TTC549 (cell line): ENCODE data around the gene ZCCHC7.
"Not testable (repeated sequence)": the region's sequence is repeated elsewhere in the genome, so short reads cannot be mapped to it uniquely, and the experiment has no call there.

Experiments
- FAIRE-seq: peaks from 2 replicates; lab custom pipeline; 2012; peaks lifted over from hg19 to GRCh38; lab: Jason Lieb, UNC

Gene ZCCHC7

GRCh38 chr9:37121881-37122280, 1.5 kb downstream of the ZCCHC7 start:
- no peak for FAIRE-seq

GRCh38 chr9:37126214-37126788, 5.9 kb downstream of the ZCCHC7 start:
- FAIRE-seq: no peak

GRCh38 chr9:37127018-37127417, 6.6 kb downstream of the ZCCHC7 start:
- no peak for FAIRE-seq

GRCh38 chr9:37128051-37128450, 7.7 kb downstream of the ZCCHC7 start:
- FAIRE-seq: no peak

- no peak for FAIRE-seq
Observed at GRCh38 chr9:37134166-37134565, 13.8 kb downstream of the ZCCHC7 start.

GRCh38 chr9:37141015-37141414, 20.6 kb downstream of the ZCCHC7 start:
- FAIRE-seq: no peak

- FAIRE-seq: no peak
Observed at GRCh38 chr9:37144762-37145161, 24.4 kb downstream of the ZCCHC7 start.

GRCh38 chr9:37146410-37146809, 26.0 kb downstream of the ZCCHC7 start:
- no peak for FAIRE-seq

- FAIRE-seq: no peak
Observed at GRCh38 chr9:37148181-37148580, 27.8 kb downstream of the ZCCHC7 start.

- no peak for FAIRE-seq
Observed at GRCh38 chr9:37149666-37150308, 29.4 kb downstream of the ZCCHC7 start.

- FAIRE-seq: no peak
Observed at GRCh38 chr9:37150415-37150814, 30.0 kb downstream of the ZCCHC7 start.

- no peak for FAIRE-seq
Observed at GRCh38 chr9:37151812-37152211, 31.4 kb downstream of the ZCCHC7 start.

GRCh38 chr9:37152365-37152764, 32.0 kb downstream of the ZCCHC7 start:
- FAIRE-seq: no peak

GRCh38 chr9:37155601-37156000, 35.2 kb downstream of the ZCCHC7 start:
- no peak for FAIRE-seq

- no peak for FAIRE-seq
Observed at GRCh38 chr9:37156205-37156604, 35.8 kb downstream of the ZCCHC7 start.

- no peak for FAIRE-seq
Observed at GRCh38 chr9:37156781-37157356, 36.5 kb downstream of the ZCCHC7 start.

GRCh38 chr9:37157726-37158377, 37.5 kb downstream of the ZCCHC7 start:
- FAIRE-seq: no peak

- FAIRE-seq: no peak
Observed at GRCh38 chr9:37163299-37163698, 42.9 kb downstream of the ZCCHC7 start.

GRCh38 chr9:37164335-37164734, 44.0 kb downstream of the ZCCHC7 start:
- not testable (repeated sequence) for FAIRE-seq

- FAIRE-seq: no peak
Observed at GRCh38 chr9:37165644-37166043, 45.3 kb downstream of the ZCCHC7 start.

GRCh38 chr9:37167456-37168047, 47.2 kb downstream of the ZCCHC7 start:
- FAIRE-seq: no peak

- no peak for FAIRE-seq
Observed at GRCh38 chr9:37172557-37172956, 52.2 kb downstream of the ZCCHC7 start.

- no peak for FAIRE-seq
Observed at GRCh38 chr9:37174247-37174646, 53.9 kb downstream of the ZCCHC7 start.
